ENCODE data around the gene C1orf35.

C1orf35 gene

DNA sequence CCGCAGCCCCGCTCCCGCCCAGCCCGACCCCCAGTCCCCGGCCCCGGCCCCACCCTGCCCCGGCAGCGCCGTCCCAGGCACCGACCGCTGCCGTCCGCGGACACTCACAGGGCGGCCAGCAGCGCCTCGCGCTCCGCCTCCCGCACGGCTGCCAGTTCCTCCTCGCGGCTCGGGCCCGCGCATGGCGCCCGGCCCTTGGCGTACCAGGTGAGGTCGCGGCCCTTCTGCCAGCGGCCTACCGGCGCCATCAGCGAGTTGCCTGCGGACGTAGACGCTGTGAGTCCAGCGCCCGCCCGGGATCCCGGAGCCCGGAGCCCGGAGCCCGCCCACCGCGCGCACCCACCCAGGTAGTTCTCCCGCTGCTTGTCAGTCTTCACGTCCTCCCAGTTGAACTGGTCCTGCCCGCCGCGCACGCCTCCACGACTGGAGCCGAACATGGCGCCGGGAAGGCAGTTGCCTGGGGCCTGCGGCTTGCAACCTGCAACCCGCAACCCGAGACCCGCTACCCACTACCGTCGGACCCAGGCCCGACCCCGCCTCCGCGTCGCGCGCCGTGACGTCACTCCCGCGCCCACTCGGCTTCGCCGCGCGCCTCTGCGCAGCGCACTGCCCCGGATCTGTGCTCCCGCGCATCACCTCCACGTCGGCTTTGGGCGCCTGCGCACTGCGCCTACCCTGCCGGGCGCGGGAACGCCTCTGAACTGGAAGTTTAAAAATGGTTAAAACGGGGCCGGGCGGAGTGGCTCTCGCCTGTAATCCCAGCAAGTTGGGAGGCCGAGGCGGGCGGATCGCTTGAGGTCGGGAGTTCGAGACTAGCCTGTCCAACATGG, at the start of gene C1orf35:
TSS of gene C1orf35 (minus strand) at position 535 of the 830 bp plus-strand sequence. CDS start at position 437, 98 bp downstream.
- no peak for TF ChIP-seq Cebpa-rat (IDR thresholded peaks at IDR 0.05)
- Histone ChIP-seq H3K27ac (peak within 1 kb of the TSS; percentile 32 to 86 (median 78); a peak in 21 of 22 replicates), H3K4me3 (peak within 1 kb of the TSS; percentile 85 to 97 (median 92)), H4K20me1 (peaks cover 40 to 55% (median 45%) of the 10 kb centered on the region in 11 experiments), H3K4me1 (peaks cover 29 to 55% (median 36%) of the 10 kb centered on the region in 10 experiments), H3K36me3 (peaks cover 54 to 66% (median 57%) of the 10 kb centered on the region in 11 experiments), H3K27me3 (no peaks in the 10 kb centered on the region), H3K9ac (peak within 1 kb of the TSS; percentile 75 to 94 (median 86)), H3K9me3 (replicated peaks in 1 of 11) (no peaks in the 10 kb centered on the region), H3K4me2 (peak within 1 kb of the TSS; percentile 91 to 98 (median 94))

DNA sequence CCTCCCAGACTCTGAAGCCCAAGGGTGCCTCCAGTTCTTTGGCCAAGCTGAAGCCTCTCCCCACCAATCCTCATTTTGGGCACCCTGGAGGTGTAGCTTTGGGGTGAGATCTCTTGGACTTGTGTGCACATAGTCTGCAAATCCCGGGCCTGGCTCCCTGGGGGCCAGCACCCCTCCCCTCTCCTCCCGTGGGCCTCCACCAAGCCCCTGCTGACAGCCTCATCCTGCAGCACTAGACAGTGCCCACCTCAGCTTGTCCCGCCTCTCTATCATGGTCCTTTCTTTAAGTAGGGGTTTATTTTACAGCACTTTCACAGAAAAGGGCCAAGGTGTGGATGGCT, 49.8 kb upstream of the C1orf35 start:
- H4K20me1 ChIP-seq = peaks cover 19 to 91% (median 59%) of the 10 kb centered on the region in 11 experiments; a peak in 20 of 22 replicates
- H3K27ac ChIP-seq = peak overlapping the region in 3 of 11 experiments; percentile 10 to 32 (median 26); a peak in 3 of 22 replicates
- peaks cover 3 to 30% (median 22%) of the 10 kb centered on the region in 11 experiments; a peak in 20 of 22 replicates for H3K36me3 ChIP-seq
- peak overlapping the region in 5 of 11 experiments; percentile 19 to 38 (median 28); a peak in 7 of 22 replicates for H3K4me2 ChIP-seq
- H3K4me3 ChIP-seq = no peak overlapping the region
- no peaks in the 10 kb centered on the region for H3K9me3 ChIP-seq (replicated peaks in 1 of 11)
- no peak for TF ChIP-seq Cebpa-rat (IDR thresholded peaks at IDR 0.05)
- no peaks in the 10 kb centered on the region for H3K27me3 ChIP-seq
- peak overlapping the region in 3 of 11 experiments; percentile 17 to 44 (median 24); a peak in 2 of 22 replicates for H3K9ac ChIP-seq
- peaks cover 50 to 86% (median 73%) of the 10 kb centered on the region in 10 experiments for H3K4me1 ChIP-seq

DNA sequence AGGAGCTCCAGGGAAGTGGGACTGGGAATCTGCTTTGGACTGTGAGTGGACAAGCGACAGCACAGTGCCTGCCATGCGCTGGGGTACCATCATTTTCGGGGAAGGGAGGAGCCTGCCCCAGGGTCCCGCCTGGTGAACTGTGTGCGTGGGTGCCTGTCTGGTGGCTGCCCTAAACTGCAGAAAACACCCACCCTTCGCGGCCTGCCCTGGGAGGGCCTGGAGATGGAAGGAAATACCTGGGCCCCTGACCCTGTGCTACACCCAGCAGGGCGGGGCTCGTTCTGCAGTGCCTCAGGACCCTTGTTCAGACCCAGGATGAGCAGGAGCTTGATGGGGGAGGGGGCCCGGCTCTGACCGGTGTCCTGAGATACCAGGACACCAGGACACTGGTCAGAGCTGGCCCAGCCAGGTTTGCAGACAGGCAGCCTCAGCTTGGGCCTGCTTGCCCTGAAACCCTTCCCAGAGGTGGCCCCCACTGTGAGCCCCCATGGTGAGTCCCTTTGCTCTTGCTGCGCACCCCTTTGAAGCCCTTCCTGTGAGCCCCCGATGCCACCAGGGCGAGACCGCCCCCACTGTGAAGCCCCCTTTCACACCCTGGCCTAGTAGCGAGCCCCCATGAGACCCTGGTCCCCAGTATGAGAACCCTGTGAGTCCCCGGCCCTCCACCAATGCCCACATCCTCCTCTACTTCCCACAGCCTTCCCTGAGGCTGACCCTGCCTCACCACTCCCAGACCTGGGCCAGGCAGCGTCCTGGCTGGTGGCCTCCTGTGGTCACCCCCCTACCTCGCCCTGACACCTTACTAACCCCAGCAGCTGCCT, 49.2 kb upstream of the C1orf35 start:
- no peak for TF ChIP-seq Cebpa-rat (IDR thresholded peaks at IDR 0.05)
- H3K36me3 ChIP-seq = peaks cover 9 to 36% (median 28%) of the 10 kb centered on the region in 11 experiments; a peak in 21 of 22 replicates
- no peaks in the 10 kb centered on the region for H3K27me3 ChIP-seq
- peak overlapping the region in 3 of 11 experiments; percentile 10 to 32 (median 26); a peak in 4 of 22 replicates for H3K27ac ChIP-seq
- peak overlapping the region in 8 of 11 experiments; percentile 2 to 44 (median 28); a peak in 5 of 22 replicates for H3K9ac ChIP-seq
- H3K4me3 ChIP-seq = no peak overlapping the region
- no peaks in the 10 kb centered on the region for H3K9me3 ChIP-seq (replicated peaks in 1 of 11)
- H3K4me2 ChIP-seq = peak overlapping the region in 7 of 11 experiments; percentile 19 to 38 (median 24); a peak in 9 of 22 replicates
- peaks cover 25 to 97% (median 65%) of the 10 kb centered on the region in 11 experiments; a peak in 20 of 22 replicates for H4K20me1 ChIP-seq
- peaks cover 54 to 87% (median 77%) of the 10 kb centered on the region in 10 experiments for H3K4me1 ChIP-seq

DNA sequence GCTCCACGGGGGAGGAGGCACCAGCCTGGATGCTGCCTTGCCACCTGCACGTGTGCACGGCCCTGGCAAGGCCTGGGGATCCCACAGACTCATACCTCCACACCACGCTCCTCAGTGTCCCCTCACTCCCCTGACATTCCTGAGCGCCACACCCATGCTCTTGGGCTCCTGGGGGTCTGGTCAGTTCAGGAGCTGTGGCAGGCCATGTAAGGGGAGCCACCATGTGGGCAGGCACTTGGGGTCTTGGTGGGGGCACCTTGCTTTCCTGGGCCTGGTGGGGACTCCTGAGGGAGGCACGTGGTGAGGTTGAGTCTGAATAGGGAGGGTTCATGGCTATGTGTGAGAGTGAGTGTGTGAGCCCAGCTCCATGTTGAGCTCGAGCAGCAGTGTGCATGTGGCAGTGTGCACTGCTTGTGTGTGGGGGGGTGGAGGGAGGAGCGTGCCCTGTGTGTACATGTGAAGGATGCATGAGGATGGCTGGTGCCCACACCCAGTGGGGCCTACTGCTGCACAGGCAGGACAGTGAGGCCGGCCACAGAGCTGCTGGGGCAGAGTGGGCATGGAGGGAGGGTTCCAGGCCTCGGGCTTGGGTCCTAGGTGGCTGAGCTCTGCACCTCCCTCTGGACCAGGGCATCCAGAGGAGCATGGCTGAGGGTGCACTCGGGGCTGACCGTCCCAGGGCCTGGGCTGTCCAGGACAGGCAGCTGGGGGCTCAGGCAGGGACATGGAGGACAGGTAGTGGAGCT, 48.2 kb upstream of the C1orf35 start:
- H3K27me3 ChIP-seq = no peaks in the 10 kb centered on the region
- no peak for TF ChIP-seq Cebpa-rat (IDR thresholded peaks at IDR 0.05)
- peak overlapping the region in 8 of 11 experiments; percentile 1 to 68 (median 32); a peak in 8 of 22 replicates for H3K9ac ChIP-seq
- no peak overlapping the region for H3K4me3 ChIP-seq
- H3K4me2 ChIP-seq = no peak overlapping the region; a peak in 1 of 22 replicates
- H4K20me1 ChIP-seq = peaks cover 34 to 97% (median 74%) of the 10 kb centered on the region in 11 experiments
- peaks cover 54 to 87% (median 77%) of the 10 kb centered on the region in 10 experiments for H3K4me1 ChIP-seq
- H3K36me3 ChIP-seq = peaks cover 19 to 46% (median 37%) of the 10 kb centered on the region in 11 experiments; a peak in 21 of 22 replicates
- no peaks in the 10 kb centered on the region for H3K9me3 ChIP-seq (replicated peaks in 1 of 11)
- peak overlapping the region in 1 of 11 experiments; percentile 22; a peak in 1 of 22 replicates for H3K27ac ChIP-seq

DNA sequence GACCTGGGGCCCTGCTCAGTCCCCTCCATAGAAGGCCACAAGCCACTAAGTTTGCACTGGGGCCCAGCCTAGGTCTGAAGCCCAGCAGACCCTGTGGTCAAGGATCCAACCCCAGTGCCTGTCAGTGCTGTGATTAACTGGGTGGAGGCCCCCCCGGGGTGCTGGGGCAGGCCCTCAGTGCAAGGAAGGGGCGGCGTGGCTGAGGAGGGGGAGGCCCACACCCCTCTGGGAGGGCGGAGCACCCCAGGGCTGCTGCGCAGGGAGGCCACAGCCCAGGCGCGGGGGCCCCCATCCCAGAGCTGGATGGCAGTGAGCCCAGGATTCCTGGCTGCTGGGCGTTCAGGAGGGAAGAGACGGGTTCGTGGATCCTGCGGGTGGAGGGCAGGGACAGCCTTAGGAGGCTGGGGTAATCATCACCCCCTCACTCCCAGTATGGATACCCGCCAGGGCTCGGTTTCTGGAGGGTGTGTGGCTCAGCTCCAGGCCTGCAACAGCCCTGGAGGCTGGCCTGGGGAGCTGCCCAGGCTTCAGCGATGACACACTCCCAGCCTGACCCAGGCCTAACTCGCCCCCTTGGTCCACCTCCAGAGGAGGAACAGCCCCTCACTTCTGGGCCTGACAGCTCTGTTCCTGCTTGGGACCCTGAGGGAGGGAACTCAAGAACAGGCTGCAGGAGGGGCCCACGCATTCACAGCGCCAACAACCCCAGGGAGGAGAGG, 47.5 kb upstream of the C1orf35 start:
- peak overlapping the region in 2 of 11 experiments; percentile 68 to 87; a peak in 4 of 22 replicates for H3K4me2 ChIP-seq
- H3K4me1 ChIP-seq = peaks cover 56 to 86% (median 74%) of the 10 kb centered on the region in 10 experiments
- TF ChIP-seq Cebpa-rat (IDR thresholded peaks at IDR 0.05) = no peak
- peak overlapping the region in 5 of 11 experiments; percentile 54 to 72 (median 61); a peak in 6 of 22 replicates for H3K27ac ChIP-seq
- no peaks in the 10 kb centered on the region for H3K27me3 ChIP-seq
- peaks cover 26 to 53% (median 45%) of the 10 kb centered on the region in 11 experiments for H3K36me3 ChIP-seq
- peaks cover 42 to 97% (median 81%) of the 10 kb centered on the region in 11 experiments for H4K20me1 ChIP-seq
- no peaks in the 10 kb centered on the region for H3K9me3 ChIP-seq (replicated peaks in 1 of 11)
- peak overlapping the region in 8 of 11 experiments; percentile 34 to 70 (median 54); a peak in 12 of 22 replicates for H3K9ac ChIP-seq
- H3K4me3 ChIP-seq = no peak overlapping the region

DNA sequence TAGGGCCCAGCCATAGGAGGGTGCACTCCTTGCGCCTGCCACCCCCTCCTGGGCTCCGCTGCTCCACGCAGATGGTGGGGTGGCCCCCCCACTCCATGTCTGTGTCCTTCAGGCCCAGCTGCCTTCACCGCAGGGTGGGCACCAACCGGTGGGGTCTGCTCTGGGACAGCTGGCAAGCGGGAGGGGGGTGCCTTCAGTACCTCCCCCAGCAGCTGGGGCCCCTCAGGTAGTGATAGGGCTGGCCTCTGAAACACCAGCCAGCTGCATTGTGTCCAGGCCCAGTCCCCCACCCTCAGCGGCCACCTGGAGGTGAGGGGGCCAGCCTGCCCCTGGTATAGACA, 47.0 kb upstream of the C1orf35 start:
- Histone ChIP-seq H3K9ac (peak overlapping the region in 10 of 11 experiments; percentile 20 to 70 (median 54); a peak in 12 of 22 replicates), H3K9me3 (replicated peaks in 1 of 11) (no peaks in the 10 kb centered on the region), H3K4me2 (peak overlapping the region in 5 of 11 experiments; percentile 61 to 91 (median 87); a peak in 7 of 22 replicates), H3K27me3 (no peaks in the 10 kb centered on the region), H4K20me1 (peaks cover 47 to 97% (median 81%) of the 10 kb centered on the region in 11 experiments), H3K27ac (peak overlapping the region in 6 of 11 experiments; percentile 30 to 72 (median 59); a peak in 8 of 22 replicates), H3K4me3 (0 out of 20 replicates have a peak overlapping the region, but pooled peaks of 1 of the 10 experiments have one; percentile 31), H3K36me3 (peaks cover 29 to 58% (median 50%) of the 10 kb centered on the region in 11 experiments), H3K4me1 (peaks cover 52 to 86% (median 74%) of the 10 kb centered on the region in 10 experiments)
- TF ChIP-seq Cebpa-rat (IDR thresholded peaks at IDR 0.05) = no peak

DNA sequence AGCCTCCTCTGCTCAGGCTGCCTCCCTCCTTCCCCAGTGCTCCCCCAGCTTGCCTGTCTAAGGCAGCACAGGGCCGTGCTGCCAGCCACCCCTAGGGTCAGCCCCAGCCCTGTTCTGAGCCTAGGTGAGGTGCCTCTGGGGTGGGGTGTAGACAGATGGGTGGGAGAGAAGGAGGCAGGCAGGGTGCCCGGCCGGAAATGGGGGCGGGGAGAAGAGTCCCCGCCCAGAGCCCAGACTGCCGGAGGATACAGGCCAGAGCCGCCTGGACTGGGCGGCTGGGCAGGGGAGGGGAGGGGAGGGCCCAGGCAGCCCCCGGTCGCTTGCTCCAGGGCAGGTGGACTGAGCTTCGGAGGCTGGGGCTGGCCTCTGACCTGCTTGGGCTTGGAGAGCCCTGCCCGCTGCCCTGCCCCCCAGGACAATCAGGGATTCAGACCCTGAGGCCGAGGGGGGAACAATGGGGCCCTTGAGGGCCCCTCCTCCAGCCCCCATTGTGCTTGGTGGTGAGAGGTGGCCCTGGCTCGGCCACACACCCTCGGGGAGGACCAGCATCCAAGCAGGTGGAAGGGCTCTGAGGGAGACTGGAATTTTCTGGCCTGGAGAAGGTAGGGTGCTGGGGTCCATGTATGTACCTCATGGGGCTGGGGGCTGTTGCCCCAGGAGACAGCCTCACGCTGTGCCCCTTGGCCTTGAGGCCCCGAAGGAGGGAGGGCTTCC, 46.4 kb upstream of the C1orf35 start, which contains the start of gene GJC2:
TSS of gene GJC2 (plus strand) at position 525 of the 714 bp plus-strand sequence. CDS start 7,829 bp downstream, outside the sequence.
- TF ChIP-seq Cebpa-rat (IDR thresholded peaks at IDR 0.05) = no peak

More for the DNA sequence above, 46.4 kb upstream of the C1orf35 start, which contains the start of gene GJC2:
- Histone ChIP-seq H3K27me3 (no peaks in the 10 kb centered on the region), H4K20me1 (peaks cover 52 to 97% (median 85%) of the 10 kb centered on the region in 11 experiments), H3K4me2 (peak within 1 kb of the TSS; percentile 52 to 91 (median 75)), H3K4me1 (peaks cover 54 to 86% (median 74%) of the 10 kb centered on the region in 10 experiments), H3K27ac (peak within 1 kb of the TSS in 10 of 11 experiments; percentile 21 to 72 (median 54); a peak in 17 of 22 replicates), H3K4me3 (peak within 1 kb of the TSS in 2 of 10 experiments; percentile 34 to 38; a peak in 2 of 20 replicates), H3K9me3 (replicated peaks in 1 of 11) (no peaks in the 10 kb centered on the region), H3K9ac (peak within 1 kb of the TSS; percentile 32 to 70 (median 58); a peak in 21 of 22 replicates), H3K36me3 (peaks cover 29 to 63% (median 53%) of the 10 kb centered on the region in 11 experiments)

Data from BLaER1 treated with 17β-estradiol and CSF1 and Interleukin-3, amounts not matched to agents 10 nM and 100 nM (cell line).